HAP-1 (cell line): Measurements from ENCODE around the gene KRT7.
"Not testable (repeated sequence)": the region's sequence is repeated elsewhere in the genome, so short reads cannot be mapped to it uniquely, and the experiment has no call there.

Source experiments
- DNase-seq, 2 experiments: peaks; one replicate each; pipeline ENCODE4 v3.0.0-alpha.2; 2016 to 2020; ENCODE audit warnings: low spot score in 2 of 2
- H3K27me3 ChIP-seq: fragments of 250-450 bp; sonication (Bioruptor Pico); 2 replicates; pipeline ENCODE4 v1.5.1; 2020; ENCODE audit warnings: low read depth, mild to moderate bottlenecking, moderate library complexity
- H3K36me3 ChIP-seq: fragments of 250-450 bp; sonication (Bioruptor Pico); replicated peaks from 2 replicates; pipeline ENCODE4 v1.5.1; 2020; ENCODE audit warnings: mild to moderate bottlenecking
- H3K4me1 ChIP-seq: fragments of 250-450 bp; sonication (Bioruptor Pico); 2 replicates; pipeline ENCODE4 v1.5.1; 2020; ENCODE audit warnings: mild to moderate bottlenecking
- H3K4me3 ChIP-seq: fragments of 250-450 bp; sonication (Bioruptor Pico); 2 replicates; pipeline ENCODE4 v1.5.1; 2020; ENCODE audit warnings: mild to moderate bottlenecking, moderate library complexity
- H3K9me3 ChIP-seq: fragments of 250-450 bp; sonication (Bioruptor Pico); 2 replicates; pipeline ENCODE4 v1.5.1; 2020; ENCODE audit warnings: mild to moderate bottlenecking, moderate library complexity
- in situ Hi-C: fragments of 300-500 bp; cut with MboI; formaldehyde crosslinking; loops from 3 replicates; pipeline ENCODE4 v1.14.3; 2020; ENCODE audit warnings: low sequenced_read_pairs, inconsistent platforms, mixed read lengths

Gene KRT7

DNA sequence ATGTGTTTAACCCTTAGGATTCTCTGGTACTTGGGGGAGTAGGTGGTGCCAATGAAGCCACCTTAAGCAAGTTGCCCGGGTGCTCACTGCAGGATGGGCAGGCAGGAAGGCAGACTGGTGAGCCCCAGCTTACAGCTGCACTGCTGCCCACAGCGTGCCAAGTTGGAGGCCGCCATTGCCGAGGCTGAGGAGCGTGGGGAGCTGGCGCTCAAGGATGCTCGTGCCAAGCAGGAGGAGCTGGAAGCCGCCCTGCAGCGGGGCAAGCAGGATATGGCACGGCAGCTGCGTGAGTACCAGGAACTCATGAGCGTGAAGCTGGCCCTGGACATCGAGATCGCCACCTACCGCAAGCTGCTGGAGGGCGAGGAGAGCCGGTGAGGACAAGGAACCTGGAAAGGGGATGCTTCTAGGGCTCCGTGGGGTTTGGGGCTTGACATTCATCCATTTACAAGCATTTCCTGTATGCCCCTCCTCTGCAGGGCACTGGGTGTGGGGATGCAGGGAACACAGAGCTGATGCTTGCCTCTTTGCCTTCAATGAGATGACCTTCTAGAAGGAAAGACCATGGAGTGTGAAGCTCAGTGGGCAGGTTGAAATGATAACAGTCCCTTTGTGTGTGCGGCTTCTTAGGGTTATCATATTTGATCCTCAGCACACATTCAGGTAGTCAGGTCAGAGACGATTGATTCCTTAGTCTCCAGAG is 12.4 kb downstream of the KRT7 start:
- H3K9me3 ChIP-seq = no peaks in the 10 kb centered on the region
- in situ Hi-C loops = no loop called here
- peaks cover 8% of the 10 kb centered on the region for H3K4me1 ChIP-seq
- H3K36me3 ChIP-seq = no peaks in the 10 kb centered on the region
- H3K4me3 ChIP-seq = no peak overlapping the region
- H3K27me3 ChIP-seq = no peaks in the 10 kb centered on the region
- DNase-seq = no peak

DNA sequence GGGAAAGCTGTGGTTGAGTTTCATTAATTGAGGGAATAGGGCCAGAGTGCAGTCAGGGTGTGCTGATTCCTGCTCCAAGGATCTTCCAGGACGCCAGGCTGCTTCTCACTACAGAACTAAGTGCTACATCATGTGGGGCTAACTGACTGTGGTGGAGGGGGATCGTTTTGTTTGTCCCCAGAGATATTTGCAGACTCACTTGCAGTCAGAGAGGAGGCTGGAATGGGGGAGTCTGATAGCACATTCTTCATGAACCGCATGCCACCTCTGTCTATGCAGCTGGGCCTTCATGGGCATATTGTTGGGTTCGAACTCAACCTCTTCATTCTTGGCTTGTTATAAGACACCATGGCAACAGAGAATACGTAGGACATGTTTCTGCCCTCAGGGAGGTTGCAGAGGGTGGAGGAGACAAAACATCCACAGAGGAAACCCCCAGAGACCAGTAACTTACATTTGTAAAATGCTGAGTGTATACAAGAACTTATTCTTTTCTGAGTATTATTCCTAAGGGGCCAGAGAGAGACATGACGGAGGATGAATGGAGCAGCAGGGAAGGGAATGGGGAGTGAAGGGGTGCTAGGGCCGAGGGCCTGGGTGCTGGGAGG is 13.0 kb downstream of the KRT7 start:
- H3K4me3 ChIP-seq = no peak overlapping the region
- in situ Hi-C loops = no loop called here
- H3K36me3 ChIP-seq = no peaks in the 10 kb centered on the region
- H3K9me3 ChIP-seq = no peaks in the 10 kb centered on the region
- no peaks in the 10 kb centered on the region for H3K27me3 ChIP-seq
- peaks cover 8% of the 10 kb centered on the region for H3K4me1 ChIP-seq
- no peak for DNase-seq

DNA sequence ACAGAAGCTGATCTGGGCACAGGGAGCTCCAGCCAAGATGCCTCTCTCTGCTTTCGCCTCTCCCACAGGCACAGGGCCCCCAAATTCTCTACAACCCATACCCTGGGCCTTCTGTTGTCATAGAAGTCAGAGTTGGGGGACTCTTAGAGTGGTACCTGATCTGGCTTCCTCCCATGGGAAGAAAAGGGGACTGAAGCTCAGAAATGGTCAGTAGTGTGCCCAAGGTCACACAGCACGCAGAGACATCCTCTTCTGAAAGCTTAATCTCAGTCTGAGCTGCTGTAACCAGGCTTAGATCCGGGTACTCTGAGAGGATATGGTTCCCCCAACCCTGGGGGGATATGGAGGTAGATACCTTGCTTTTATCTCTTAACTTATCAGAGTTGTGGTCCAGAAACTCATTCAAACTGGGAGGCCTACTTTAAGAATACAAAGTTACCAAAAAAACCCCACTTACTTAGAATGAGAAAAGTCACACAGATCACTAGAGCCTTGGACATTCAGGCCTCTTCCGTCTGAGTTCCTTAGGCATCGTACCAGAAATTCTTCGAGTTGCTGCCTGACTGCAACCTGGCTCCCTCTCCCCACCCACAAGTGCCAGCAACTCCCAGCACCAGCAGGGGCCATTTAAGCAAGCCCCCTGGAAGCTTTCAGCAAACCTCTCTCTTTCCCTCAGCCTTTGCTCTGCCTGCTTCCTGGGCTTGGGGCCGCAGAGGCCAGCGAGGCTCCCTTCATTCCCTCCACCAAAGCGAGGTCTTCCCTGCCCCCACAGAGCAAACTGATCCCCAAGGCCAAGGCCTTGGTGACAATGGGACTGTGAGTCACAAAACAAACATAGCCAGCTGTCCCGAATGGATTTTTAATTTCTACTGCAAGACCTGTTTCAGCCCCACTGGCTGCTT is 13.9 kb downstream of the KRT7 start:
- H3K9me3 ChIP-seq = no peaks in the 10 kb centered on the region
- in situ Hi-C loops = no loop called here
- H3K36me3 ChIP-seq = no peaks in the 10 kb centered on the region
- H3K27me3 ChIP-seq = no peaks in the 10 kb centered on the region
- peak; percentile 22 to 47 for DNase-seq
- H3K4me3 ChIP-seq = no peak overlapping the region
- peaks cover 8% of the 10 kb centered on the region for H3K4me1 ChIP-seq

DNA sequence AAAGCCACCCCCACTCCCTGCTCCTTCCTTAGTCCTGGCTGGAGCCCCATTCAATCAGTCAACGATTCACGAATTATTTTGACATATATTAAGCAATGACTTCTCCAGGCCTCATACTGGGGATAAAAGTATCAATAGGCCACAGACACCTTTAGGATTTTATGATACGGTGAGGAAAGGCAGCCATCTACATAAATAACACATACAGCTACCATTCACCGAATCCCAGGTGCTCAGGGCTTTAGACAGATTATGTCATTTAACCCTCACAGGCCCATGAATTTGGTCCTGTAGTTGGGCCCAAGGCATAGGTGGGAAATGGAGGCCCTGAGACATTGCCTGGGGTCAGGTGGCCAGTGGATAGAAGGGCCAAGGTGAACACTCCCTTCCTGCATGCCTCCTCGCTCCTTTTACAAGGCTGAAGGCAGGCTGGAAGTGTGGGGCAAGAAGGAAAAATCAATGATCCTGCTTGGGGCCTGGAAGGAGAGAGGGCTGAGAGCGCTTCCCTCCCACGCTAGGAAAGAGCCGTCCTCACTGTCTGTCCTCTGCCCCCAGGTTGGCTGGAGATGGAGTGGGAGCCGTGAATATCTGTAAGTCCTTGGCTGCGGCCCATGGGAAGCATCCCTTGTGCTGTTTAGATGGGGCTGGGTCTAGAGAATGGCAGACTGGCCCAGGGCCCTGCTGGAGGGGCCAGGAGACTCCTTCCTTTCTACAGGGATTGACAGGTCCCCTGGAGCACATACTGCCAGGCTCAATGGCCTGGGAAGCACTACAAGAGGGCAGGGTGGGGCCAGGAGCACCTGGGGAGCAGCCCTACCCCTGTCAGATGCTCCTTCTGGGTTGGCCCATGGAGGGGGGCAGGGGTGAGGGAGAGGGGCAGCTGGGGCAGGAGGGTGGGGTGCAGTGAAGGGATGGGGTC is 14.8 kb downstream of the KRT7 start:
- DNase-seq = no peak
- in situ Hi-C loops = no loop called here
- Histone ChIP-seq H3K4me3 (no peak overlapping the region), H3K4me1 (peaks cover 8% of the 10 kb centered on the region), H3K9me3 (no peaks in the 10 kb centered on the region), H3K36me3 (no peaks in the 10 kb centered on the region), H3K27me3 (no peaks in the 10 kb centered on the region)

DNA sequence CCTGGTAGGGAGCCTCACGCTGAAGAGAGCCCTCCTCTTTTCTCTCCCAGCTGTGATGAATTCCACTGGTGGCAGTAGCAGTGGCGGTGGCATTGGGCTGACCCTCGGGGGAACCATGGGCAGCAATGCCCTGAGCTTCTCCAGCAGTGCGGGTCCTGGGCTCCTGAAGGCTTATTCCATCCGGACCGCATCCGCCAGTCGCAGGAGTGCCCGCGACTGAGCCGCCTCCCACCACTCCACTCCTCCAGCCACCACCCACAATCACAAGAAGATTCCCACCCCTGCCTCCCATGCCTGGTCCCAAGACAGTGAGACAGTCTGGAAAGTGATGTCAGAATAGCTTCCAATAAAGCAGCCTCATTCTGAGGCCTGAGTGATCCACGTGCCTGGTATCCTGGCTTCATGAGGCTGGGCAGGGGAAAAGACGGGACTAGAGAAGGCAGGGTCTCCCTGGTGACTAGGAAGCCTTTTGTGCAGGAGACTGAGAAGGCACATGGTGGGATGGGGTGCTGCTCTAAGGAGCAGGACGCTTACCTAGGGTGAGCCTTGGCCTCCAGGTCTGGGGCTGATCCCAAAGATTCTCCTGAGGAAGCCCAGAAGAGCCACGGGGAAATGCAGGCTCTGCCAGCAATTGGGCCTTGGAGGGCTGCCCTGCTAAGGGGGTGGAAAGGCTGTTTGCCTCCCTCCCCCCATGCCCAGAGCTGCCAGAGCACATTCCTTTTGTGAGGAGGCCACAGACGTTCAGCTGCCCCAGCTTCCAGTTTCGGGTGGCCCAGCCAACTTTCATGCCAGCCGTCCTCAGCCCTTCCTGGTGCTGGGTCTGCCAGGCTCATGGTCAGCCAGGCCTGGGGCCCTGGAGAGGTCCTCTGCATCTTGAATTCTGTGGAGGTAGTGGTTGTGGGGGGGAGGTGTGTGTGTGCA is 15.8 kb downstream of the KRT7 start:
- Histone ChIP-seq H3K27me3 (no peaks in the 10 kb centered on the region), H3K4me1 (peaks cover 8% of the 10 kb centered on the region), H3K4me3 (no peak overlapping the region), H3K36me3 (no peaks in the 10 kb centered on the region), H3K9me3 (no peaks in the 10 kb centered on the region)
- in situ Hi-C loops = no loop called here
- no peak for DNase-seq

DNA sequence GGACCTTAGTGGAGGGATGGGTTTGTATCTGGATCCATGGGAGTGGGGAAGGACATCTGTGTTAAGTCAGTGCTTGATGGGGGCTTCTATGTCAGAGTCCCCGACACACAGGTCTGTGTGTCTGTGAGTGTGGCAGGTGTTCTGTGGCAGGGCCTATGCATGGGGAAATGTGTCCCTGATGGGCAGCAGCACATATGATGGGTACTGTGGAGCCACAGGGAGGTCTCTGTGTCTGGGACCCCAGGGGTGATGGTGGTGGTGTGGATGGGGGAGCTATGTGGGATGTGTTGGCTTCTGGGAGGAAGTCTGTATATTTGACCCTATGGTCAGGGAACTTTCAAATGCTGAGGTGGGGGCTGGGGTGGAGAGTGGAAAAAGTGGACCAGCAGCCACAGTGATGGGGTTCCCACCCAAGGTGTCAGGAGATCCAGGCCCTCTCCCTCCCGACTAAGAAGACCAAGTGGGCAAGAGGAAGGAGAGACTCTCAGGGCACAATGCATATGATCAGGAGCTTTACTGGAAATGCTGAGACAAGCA is 16.5 kb downstream of the KRT7 start:
- H3K36me3 ChIP-seq = no peaks in the 10 kb centered on the region
- DNase-seq = no peak
- H3K9me3 ChIP-seq = no peaks in the 10 kb centered on the region
- peaks cover 8% of the 10 kb centered on the region for H3K4me1 ChIP-seq
- H3K4me3 ChIP-seq = no peak overlapping the region
- no peaks in the 10 kb centered on the region for H3K27me3 ChIP-seq
- in situ Hi-C loops = no loop called here

DNA sequence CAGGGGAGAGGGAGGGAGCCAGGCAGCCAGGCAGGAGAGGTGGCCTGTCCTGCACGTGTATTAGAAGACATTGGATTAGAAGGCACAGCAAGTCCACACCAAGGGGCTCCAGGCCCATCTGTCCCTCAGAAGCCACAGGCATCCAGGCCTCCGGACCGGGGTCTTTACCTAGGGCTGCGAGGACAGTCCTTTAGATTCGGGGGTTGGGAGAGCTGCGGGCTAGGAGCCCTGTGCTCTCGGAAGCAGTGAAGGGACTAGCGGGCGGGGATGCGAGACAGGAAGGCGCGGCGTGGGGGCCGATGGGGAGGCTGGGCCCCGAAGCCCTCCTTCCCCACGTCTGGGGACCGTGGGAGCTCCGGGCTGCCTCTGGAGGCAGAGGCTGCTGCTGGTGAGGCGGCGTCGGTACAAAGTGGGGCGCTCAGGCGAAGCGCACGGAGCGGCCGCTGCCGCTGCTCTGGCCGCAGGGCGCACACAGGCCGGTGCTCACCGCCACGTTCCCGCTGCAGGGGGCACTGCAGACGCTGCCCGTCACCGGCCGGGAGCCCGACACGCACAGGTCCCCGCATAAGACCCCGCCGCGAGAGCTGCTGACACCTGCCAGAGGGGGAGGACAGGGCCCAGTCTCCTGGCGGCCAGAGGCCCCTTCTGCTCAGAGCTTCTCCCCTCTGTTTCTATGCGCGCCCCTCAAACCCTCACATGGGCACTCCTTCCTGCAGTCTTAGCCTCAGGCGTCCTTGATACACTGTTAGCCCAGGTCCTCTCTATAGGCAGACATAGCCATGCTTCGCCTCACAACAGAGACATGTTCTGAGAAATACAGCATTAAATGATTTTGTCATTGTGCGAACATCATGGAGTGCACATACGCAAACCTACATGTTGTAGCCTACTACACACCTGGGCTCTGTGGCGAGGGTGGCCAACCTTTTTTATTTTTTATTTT is 17.3 kb downstream of the KRT7 start:
- H3K4me1 ChIP-seq = peaks cover 8% of the 10 kb centered on the region
- H3K9me3 ChIP-seq = no peaks in the 10 kb centered on the region
- no peaks in the 10 kb centered on the region for H3K27me3 ChIP-seq
- in situ Hi-C loops = no loop called here
- no peak overlapping the region for H3K4me3 ChIP-seq
- H3K36me3 ChIP-seq = no peaks in the 10 kb centered on the region
- no peak for DNase-seq

DNA sequence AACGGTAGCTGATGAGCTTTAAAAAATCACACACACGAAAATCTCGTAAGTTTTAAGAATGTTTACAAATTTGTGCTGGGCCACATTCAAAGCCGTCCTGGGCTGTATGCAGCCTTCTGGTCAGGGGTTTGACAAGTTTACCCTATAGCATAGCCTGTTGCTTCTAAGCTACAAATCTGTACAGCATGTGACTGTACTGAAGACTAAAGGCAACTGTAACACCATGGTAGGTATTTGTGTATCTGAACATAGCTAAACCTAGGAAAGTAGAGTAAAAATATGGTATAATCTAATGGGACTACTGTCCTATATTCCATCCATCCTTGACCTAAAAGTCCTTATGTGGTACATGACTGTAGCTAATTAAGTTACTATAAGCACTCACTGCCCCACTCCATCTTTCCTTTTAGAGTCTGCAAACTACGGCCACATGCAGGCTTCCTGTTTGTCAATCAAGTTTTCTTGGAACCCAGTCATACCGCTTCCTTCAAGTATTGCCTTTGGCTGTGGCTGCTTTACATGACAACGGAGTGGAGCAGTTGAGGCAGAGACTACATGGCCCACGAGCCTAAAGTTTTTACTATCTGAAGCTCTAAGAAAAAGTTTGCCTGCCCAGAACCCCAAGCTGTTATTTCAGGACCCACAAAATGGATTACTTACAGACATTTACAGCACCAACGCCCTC is 18.5 kb downstream of the KRT7 start:
- peaks cover 8% of the 10 kb centered on the region for H3K4me1 ChIP-seq
- DNase-seq = no peak
- no peaks in the 10 kb centered on the region for H3K36me3 ChIP-seq
- H3K4me3 ChIP-seq = no peak overlapping the region
- in situ Hi-C loops = no loop called here
- no peaks in the 10 kb centered on the region for H3K27me3 ChIP-seq
- no peaks in the 10 kb centered on the region for H3K9me3 ChIP-seq

DNA sequence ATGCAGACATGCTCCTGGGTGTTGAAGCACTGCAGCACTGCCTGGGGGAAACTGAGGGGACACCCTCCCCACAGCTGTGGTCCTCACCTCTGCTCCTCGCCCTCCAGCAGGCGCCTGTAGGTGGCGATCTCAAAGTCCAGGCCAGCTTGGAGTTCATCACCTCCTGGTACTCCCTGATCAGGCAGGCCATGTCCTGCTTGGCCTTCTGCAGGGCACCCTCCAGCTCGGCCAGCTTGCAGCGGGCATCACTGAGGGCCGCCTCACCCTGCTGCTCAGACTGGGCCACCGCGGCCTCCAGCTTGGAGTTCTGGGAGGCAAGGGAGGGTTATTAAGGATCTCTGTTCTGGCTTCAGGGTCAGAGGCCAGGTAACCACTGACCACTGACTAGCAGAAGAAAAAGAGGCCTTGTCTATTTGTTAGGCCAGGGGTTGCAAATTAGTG is 19.2 kb downstream of the KRT7 start:
- H3K4me3 ChIP-seq, DNase-seq, in situ Hi-C loops, H3K9me3 ChIP-seq, H3K27me3 ChIP-seq, H3K36me3 ChIP-seq, H3K4me1 ChIP-seq: not testable (repeated sequence)

DNA sequence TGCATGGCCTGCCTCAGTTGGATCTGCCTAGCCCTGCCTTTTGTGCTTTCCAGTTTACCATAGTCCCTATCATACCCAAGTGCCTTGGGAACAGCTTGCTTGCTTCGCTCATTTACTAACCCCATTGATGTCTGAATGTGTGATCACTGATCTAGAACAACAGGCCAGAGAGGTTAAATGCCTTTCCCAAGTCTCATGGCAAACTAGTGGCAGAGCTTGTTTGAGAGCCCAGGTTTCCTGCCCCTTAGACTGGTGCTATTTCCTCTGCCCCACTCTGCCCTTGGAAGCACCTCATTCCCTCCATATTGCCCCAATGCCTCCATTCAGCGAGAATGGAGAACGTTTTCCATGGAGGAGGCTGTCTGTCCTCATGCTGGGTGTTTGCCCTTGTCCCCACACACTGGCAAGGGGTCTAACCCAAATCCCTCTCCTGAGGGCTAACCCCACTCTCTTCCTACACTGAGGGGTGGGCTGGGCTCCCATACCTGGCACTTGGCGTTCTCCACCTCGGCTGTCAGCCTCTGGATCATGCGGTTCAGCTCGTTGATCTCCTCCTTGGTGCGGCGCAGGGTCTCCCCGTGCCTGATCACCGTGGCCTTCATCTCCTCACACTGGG is 19.8 kb downstream of the KRT7 start:
- in situ Hi-C loops = no loop called here
- Histone ChIP-seq H3K27me3 (no peaks in the 10 kb centered on the region), H3K4me3 (no peak overlapping the region), H3K4me1 (no peaks in the 10 kb centered on the region), H3K36me3 (no peaks in the 10 kb centered on the region), H3K9me3 (no peaks in the 10 kb centered on the region)
- DNase-seq = no peak
